GM18907 (cell line): ENCODE measurements around the gene PPA2.
"Not testable (repeated sequence)": the region's sequence is repeated elsewhere in the genome, so short reads cannot be mapped to it uniquely, and the experiment has no call there.

ENCODE experiments used
- ATAC-seq: cut with Tn5 transposase; IDR thresholded peaks from one replicate; pipeline ENCODE4 v1.9.1; 2021; ENCODE audit warnings: mild to moderate bottlenecking, moderate library complexity; ENCODE audit not compliant: unreplicated experiment

PPA2 gene

DNA sequence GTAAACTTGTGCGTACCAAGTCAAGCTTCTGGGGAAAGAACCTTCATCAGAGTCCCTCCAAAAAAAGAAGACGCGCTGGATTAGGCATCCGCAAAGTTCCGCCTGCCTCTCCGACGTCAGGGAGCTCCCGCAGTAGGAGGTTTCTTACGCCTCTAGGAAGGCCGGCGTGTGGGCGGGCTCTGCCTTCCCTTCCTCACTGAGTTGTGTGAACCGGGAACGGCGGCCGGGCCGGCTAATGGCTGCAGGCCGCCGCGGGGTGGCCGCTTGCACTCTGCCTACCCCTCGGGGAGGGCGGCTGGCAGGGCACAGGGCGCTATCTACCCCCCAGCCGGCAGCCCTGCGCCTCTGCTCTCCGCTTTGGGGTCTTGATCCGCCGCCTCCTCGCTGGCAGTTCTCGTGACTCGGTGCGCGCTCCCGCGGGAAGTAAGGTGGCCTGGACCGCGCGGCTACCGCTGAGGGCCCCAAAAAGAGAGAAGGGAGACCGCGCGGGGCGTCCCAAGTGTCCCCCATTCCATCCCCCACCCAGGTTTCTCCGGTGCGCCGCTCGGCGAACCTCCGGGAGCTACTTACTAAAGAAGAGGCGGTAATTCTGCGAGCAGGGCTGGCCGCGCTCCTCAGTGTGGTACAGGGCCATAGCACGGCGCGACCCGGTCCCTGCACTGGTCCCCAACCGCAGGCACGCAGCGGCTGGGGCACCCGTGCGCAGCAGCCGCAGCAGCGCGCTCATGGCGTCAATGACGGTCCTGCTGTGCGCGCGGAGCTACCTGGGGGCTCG lies at the start of gene PPA2:
Gene PPA2 (minus strand): TSS at position 739 of the 775 bp plus-strand sequence. CDS start 12 bp downstream, at position 727.
- ATAC-seq: peak; percentile 93

DNA sequence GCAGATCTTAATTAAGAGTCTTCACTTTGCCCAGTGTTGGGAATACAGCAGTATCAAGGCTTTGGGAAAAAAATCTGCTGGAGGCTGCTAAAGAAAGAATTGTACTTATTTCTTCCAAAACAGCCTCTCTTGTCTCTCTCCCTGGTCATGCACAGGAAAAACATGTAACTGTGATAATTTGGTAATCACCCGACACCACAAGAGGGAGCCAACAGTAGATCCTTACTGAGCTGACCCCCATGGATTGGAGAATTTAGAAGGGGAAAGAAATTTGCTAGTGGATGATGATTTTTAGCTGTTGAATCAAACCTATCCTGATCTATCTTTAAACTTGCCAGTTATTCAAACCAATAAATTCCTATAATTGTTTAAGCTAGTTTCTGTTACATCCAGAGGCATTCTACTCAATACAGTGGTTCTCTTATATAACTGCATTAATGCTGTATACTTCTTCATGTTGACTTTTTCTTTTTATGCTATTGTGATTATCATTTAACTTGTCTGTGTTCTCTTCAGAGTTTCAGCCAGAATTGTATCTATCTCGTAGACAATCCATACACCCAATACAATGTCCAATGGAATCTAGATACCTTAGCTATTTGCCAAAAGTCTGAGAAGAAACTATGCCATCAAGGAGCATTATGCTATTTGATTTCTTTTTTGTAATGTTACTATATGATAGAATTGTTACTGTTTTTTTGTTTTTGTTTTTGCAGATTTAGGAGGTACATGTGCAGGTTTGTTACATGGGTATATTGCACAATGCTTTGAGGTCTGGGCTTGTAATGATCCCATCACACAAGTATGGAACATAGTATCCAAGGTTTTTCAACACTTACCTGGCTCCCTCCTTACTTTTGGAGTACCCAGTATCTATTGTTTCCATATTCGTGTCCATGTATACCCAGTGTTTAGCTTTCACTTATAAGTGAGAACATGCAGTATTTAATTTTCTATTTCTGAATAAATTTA lies 47.2 kb upstream of the PPA2 start:
- peak; percentile 86 for ATAC-seq

- ATAC-seq: no peak
Measured at GRCh38 chr4:105510245-105510644, 36.4 kb upstream of the PPA2 start.

DNA sequence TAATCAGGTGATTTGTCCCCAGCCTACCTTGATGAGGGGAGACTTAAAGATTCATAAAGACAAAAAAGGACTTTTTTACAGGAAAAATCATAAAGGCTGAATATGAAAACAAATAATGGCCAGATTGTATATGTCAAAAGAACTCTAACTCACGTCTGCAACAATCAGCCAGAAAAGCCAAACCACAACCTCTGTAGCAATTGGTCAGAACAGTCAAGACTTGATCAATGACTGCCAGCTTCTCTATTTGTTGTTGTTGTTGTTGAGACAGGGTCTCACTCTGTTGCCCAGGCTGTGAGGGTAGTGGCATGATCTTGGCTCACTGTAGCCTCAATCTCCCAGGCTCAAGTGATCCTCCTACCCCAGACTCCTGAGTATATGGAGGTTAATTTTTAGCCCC lies 35.9 kb upstream of the PPA2 start:
- ATAC-seq: peak; percentile 44

- ATAC-seq: peak; percentile 92
Measured at GRCh38 chr4:105509291-105509690, 35.4 kb upstream of the PPA2 start.

DNA sequence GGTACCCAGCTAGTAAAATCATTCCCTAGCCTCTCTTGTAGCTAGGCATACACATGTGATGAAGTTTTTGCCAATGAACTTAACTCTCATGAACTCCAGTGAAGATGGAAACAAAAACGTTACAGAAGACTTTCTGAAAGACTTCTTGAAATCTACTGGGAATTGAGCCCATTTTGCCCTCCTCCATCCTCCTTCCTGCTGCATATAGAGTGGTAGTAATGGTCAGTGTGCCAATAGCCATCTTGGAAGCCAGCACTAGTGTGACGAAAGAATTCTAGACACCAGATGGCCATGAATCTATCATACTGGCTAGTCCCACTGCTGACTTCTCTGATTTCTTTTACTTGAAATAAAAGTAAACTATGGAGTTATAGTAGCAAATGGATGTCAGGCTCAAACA lies 30.9 kb upstream of the PPA2 start:
- ATAC-seq: no peak

- ATAC-seq: no peak
Measured at GRCh38 chr4:105503484-105503883, 29.6 kb upstream of the PPA2 start.

GRCh38 chr4:105496899-105497298 lies 23.0 kb upstream of the PPA2 start:
- ATAC-seq: no peak

DNA sequence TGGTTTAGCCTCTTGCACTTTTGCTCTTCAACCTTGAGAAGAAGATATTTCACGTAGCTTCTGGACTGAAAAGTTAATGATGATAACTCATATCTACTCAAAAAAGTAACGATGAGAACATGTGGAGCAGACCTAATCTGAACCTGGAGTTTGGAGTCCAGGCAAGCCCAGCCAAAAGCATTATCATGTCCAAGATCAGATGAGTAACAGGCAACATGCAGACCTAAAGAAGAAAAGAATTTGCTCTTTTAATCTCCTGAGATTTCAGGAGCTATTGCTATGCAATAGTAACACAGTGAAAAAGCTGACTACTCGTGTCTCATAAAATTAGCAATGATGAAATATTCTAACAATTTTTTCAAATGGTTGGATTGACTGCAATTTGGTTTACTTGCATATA lies 21.8 kb upstream of the PPA2 start:
- ATAC-seq: no peak

DNA sequence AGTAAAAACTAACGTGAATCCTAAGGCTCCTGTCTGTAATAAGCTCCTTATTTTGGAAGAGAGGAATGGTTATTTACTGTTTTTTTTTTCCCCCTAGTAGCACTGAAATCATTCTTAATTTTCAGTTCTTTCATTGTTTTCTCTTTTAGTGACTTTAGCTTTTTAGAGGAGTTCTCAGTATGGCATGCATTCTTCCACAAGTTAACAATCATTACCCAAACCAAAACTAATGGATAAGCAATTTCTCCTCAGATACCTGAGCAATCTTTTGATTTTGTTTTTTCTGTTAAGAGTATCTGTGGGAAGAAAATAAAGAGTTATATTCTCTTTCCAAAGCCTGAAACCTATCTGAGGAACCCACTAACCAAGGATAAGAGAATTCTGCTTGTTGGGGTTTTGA lies 16.7 kb upstream of the PPA2 start:
- ATAC-seq: peak; percentile 75

GRCh38 chr4:105483840-105484239 lies 10.0 kb upstream of the PPA2 start:
- ATAC-seq: no peak

DNA sequence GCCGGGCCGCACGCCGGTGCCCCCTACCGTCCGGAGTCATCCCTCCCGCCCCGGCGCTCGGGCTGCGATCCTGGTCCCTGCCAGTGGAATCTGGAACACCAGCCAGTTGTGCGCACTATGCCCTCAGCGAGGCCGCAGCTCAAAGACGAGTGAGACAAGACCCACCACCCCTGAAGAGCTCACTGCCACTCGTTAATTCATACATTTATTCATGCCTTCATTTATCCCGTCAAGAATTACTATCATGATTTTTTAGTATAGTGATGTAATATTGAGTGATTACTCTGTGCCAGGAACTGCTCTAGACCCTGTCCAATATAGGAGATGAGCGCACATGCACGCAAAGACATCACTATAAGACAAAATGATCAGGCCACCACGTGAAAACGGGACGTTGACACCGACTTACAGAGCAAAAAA lies 247 bp upstream of the PPA2 start:
- ATAC-seq: no peak

- no peak for ATAC-seq
Measured at GRCh38 chr4:105472871-105473323, 965 bp downstream of the PPA2 start.

DNA sequence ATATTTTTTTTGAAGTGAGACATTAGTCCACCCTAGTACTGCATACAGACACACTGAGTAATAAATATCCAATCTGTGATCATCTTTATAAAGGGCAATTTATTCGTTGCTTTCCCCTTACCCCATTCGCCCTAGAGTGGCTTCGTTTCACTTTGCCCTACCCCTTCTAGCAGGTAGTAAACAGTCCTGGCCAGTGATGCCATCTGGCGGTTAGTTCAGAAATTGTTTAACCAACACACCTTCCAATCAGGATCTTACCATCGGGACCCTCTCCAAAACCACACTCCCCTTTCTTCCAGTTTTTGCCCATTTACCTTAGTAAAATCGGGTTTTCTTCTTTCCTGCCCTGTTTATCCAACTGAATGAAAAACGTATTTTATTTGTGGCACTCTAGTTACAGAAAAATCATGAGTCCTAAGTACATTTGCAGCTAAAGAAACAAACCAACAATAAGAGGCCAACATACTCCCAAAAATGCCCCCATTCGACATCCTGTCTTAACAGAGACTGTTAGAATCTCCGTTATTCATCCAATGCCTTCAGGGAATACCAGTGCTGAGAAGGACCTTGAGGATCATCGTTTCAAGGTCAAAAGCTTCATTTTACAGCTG lies 2.2 kb downstream of the PPA2 start:
- ATAC-seq: peak; percentile 49

DNA sequence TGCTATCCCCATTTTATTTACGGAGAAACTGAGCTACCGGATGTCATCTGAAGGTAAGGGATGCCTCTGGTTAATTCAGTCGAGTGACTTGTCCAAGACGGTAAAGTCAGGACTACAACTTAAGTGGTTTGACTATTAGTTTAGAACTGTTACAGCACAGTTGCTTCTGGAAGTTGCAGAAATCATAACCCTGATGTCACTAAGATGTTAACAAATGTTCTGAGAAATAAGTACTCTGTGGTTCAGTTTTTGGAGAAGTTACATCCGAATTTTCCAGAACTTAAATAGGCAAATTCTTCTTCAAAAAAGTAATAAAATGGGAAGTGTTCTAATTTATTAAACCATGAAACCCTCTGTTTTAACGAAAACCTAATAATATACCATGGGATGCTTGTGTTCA lies 3.1 kb downstream of the PPA2 start:
- no peak for ATAC-seq

GRCh38 chr4:105469736-105470135 lies 4.1 kb downstream of the PPA2 start:
- no peak for ATAC-seq

- ATAC-seq: no peak
Measured at GRCh38 chr4:105466580-105466979, 7.3 kb downstream of the PPA2 start.

DNA sequence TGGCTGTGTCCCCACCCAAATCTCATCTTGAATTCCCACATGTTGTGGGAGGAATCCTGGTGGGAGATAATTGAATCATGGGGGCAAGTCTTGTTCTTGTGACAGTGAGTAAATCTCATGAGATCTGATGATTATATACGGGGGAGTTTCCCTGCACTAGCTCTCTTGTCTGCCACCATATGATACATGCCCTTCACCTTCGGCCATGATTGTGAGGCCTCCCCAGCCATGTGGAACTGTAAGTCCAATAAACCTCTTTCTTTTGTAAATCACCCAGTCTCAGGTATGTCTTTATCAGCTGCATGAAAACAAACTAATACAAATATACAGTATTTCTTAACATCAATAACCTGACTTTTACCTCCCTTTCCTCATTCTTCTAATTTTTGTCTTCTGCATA lies 9.3 kb downstream of the PPA2 start:
- ATAC-seq: not testable (repeated sequence)

GRCh38 chr4:105462576-105462975 lies 11.3 kb downstream of the PPA2 start:
- ATAC-seq: no peak

- ATAC-seq: no peak
Measured at GRCh38 chr4:105461621-105462382, 12.1 kb downstream of the PPA2 start.

- no peak for ATAC-seq
Measured at GRCh38 chr4:105461221-105461620, 12.6 kb downstream of the PPA2 start.
